GM10266 (cell line): Measurements from ENCODE around the gene GABRB2.

Source experiments
- DNase-seq: peaks from one replicate; pipeline ENCODE4 v3.0.0; 2012; ENCODE audit errors: extremely low spot score
- CTCF ChIP-seq: IDR thresholded peaks from 2 replicates; pipeline ENCODE4 v1.5.1; 2012; ENCODE audit warnings: mild to moderate bottlenecking, low read depth; ENCODE audit not compliant: control insufficient read depth, insufficient read depth; ENCODE audit errors: missing control alignments

Gene GABRB2

GRCh38 chr5:161471211-161471950, 75.1 kb downstream of the GABRB2 start:
- TF ChIP-seq CTCF = no peak
- DNase-seq = no peak

- no peak for TF ChIP-seq CTCF
- DNase-seq = no peak
Measured at GRCh38 chr5:161467703-161468102, 78.8 kb downstream of the GABRB2 start.

GRCh38 chr5:161460741-161461140, 85.8 kb downstream of the GABRB2 start:
- TF ChIP-seq CTCF = no peak
- DNase-seq = no peak

GRCh38 chr5:161446655-161447054, 99.9 kb downstream of the GABRB2 start:
- TF ChIP-seq CTCF = no peak
- DNase-seq = no peak

GRCh38 chr5:161442471-161442870, 104.1 kb downstream of the GABRB2 start:
- TF ChIP-seq CTCF = no peak
- DNase-seq = no peak

- TF ChIP-seq CTCF = no peak
- no peak for DNase-seq
Measured at GRCh38 chr5:161432798-161433197, 113.7 kb downstream of the GABRB2 start.

GRCh38 chr5:161431963-161432362, 114.6 kb downstream of the GABRB2 start:
- TF ChIP-seq CTCF = no peak
- DNase-seq = no peak
